Mesodermal cell (in vitro differentiated cells): ENCODE results near the gene MORN1. TPM values are rescaled to one million over a fixed set of nuclear protein-coding genes. Genes with fewer than 3 reads are reported as not detected.
"Not testable (repeated sequence)": the region's sequence is repeated elsewhere in the genome, so short reads cannot be mapped to it uniquely, and the experiment has no call there.

Source experiments
- H3K27ac ChIP-seq: 2 replicates; pipeline ENCODE4 v1.7.0; 2013; ENCODE audit warnings: mild to moderate bottlenecking, low read depth, low read length, moderate library complexity; ENCODE audit not compliant: severe bottlenecking
- H3K36me3 ChIP-seq: 2 replicates; pipeline ENCODE4 v1.7.1; 2013; ENCODE audit warnings: mild to moderate bottlenecking, low read length, moderate library complexity; ENCODE audit not compliant: control insufficient read depth, insufficient read depth
- H3K4me1 ChIP-seq: one replicate; pipeline ENCODE4 v1.7.1; 2013; ENCODE audit warnings: mild to moderate bottlenecking, low read length; ENCODE audit not compliant: insufficient read depth, control insufficient read depth, poor library complexity, severe bottlenecking
- H3K4me3 ChIP-seq: 2 replicates; pipeline ENCODE4 v1.7.0; 2013; ENCODE audit warnings: low read length, control low read depth, mild to moderate bottlenecking; ENCODE audit not compliant: insufficient read depth, poor library complexity, severe bottlenecking; ENCODE audit errors: extremely low read depth
- H3K9me3 ChIP-seq: 2 replicates; pipeline ENCODE4 v1.7.1; 2013; ENCODE audit warnings: mild to moderate bottlenecking, low read length, moderate library complexity; ENCODE audit not compliant: control insufficient read depth
- WGBS, 2 experiments: methylation state at CpG; one replicate each; pipeline ENCODE4 v1.1.5; 2013; ENCODE audit warnings: missing lambda C conversion rate in 2 of 2; ENCODE audit not compliant: insufficient coverage in 2 of 2; 5-methylcytosine and 5-hydroxymethylcytosine counted together
- polyA plus RNA-seq, 2 experiments: library from polyadenylated mRNA; stranded (reverse); fragments of 50-300 nt; gene quantifications; one replicate each; pipeline ENCODE4 v1.2.3, GENCODE V29; 2013

MORN1 gene
- polyA plus RNA-seq (2013, experiment 1 of 2) = 6.3 TPM
- polyA plus RNA-seq (2013, experiment 2 of 2) = 4.5 TPM

DNA sequence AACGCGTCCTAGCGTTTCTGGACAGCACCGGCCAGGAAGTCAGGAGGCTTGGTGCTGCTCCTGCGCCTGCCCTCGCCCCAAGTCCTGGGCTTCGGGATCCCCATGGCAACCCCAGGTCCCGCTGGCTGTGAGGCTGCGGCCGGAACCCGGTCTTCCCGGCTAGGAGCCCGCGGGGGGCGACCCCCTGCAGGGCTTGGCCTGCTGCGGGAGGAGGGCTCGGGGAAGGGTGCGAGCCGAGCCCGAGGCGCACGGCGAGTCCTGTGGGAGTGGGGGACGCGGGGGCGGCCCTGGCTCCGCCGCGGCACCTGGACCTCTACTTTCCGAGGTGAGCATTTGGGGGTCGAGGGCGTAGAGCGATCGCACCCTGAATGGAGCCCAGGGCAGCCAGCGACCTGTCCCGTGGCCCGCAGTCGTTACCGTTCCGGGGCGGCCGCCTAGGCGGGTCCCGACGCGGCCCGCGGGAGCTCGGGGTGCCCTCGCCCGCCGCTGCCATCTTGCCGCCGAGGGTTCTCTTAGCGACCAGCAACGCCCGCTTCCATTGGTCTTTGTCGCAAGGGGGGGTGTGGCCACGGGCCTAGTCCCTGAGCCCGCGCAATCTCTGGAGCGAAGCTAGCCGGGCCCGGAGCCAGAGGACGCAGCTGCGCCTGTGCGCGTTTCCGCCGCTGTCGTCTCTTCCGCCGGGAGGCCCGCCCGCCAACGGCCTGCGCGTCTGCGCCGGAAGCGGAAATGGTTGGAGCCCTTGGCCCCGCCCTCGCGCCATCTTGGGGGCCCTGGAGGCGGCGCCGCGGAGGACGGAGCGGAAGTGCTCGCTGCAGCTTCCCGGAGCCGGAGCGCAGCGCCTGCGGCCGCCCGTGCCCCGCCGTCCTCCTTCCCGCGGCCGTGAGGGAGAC lies at the start of gene MORN1, which contains the start of gene RER1:
TSS of gene MORN1 (minus strand) at position 514 of the 890 bp plus-strand sequence. CDS start at position 493, 21 bp downstream.
TSS of gene RER1 (plus strand) at position 801 of the 890 bp plus-strand sequence. CDS start 3,950 bp downstream, outside the sequence.
- peaks cover 10% of the 10 kb centered on the region for H3K4me1 ChIP-seq
- peaks cover 58% of the 10 kb centered on the region for H3K36me3 ChIP-seq
- H3K9me3 ChIP-seq = no peaks in the 10 kb centered on the region
- H3K27ac ChIP-seq = peak within 1 kb of the TSS; percentile 84
- 0% methylated on average over 79 to 91 of the region's 103 CpGs for WGBS, 2 experiments
- peak within 1 kb of the TSS; percentile 91 for H3K4me3 ChIP-seq

DNA sequence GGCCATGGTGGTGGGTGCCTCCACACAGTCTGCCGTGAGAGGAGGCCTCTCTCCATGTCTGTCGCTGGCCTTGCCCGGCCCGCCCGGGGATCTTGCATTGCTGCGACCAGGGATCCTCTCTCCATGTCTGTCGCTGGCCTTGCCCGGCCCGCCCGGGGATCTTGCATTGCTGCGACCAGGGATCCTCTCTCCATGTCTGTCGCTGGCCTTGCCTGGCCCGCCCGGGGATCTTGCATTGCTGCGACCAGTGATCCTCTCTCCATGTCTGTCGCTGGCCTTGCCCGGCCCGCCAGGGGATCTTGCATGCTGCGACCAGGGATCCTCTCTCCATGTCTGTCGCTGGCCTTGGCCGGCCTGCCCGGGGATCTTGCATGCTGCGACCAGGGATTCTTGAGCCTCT lies 49.0 kb upstream of the MORN1 start:
- not testable (repeated sequence) for H3K36me3 ChIP-seq, H3K4me1 ChIP-seq, H3K9me3 ChIP-seq, H3K4me3 ChIP-seq, H3K27ac ChIP-seq
- WGBS, 2 experiments = 93 to 95% methylated on average over 14 to 23 of the region's 23 CpGs

DNA sequence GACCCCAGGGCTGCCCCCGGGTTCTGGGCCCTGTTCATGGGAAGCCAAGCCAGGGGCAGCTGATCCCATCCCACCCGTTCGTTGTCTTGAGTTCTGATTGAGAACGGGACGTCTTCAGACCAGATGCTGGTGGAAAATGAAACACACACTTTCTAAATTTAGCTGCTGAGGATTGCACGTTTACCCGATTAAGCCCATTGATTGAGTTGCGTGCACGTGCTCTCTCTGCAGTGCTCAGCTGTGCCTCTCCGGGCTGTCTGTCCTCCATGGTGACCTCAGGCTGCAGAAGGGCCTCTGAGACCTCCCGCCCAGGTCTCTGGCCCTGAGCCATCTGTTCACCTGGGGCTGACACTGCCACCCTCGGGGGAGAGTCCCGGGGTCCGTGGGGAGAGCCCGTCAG lies 48.0 kb upstream of the MORN1 start:
- no peaks in the 10 kb centered on the region for H3K4me1 ChIP-seq
- H3K36me3 ChIP-seq = no peaks in the 10 kb centered on the region
- H3K9me3 ChIP-seq = no peaks in the 10 kb centered on the region
- 89 to 96% methylated on average over 15 of the region's 15 CpGs for WGBS, 2 experiments
- H3K27ac ChIP-seq = no peak overlapping the region
- H3K4me3 ChIP-seq = no peak overlapping the region

DNA sequence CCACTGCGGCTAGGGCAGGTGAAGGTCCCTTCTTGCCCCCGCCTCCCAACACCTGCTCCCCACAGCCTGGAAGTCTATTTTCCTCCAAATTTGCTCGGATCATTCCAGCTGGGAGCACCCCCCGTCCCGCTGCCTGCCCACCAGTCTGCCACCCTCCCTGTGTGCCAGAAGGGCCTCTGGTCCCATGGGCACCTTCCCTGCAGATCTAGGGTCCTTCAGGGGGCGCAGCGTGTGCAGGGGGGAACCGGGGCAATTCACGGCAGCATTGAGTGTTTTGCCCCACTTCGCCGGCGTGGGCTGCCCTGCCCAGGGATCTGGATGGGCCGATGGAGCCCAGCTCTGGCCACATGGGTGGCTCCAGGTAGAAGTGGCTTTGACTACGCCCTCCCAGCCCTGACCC lies 47.3 kb upstream of the MORN1 start:
- WGBS, 2 experiments = 89 to 95% methylated on average over 12 to 14 of the region's 14 CpGs
- Histone ChIP-seq H3K4me3 (no peak overlapping the region), H3K36me3 (no peaks in the 10 kb centered on the region), H3K27ac (no peak overlapping the region), H3K9me3 (no peaks in the 10 kb centered on the region), H3K4me1 (no peaks in the 10 kb centered on the region)

DNA sequence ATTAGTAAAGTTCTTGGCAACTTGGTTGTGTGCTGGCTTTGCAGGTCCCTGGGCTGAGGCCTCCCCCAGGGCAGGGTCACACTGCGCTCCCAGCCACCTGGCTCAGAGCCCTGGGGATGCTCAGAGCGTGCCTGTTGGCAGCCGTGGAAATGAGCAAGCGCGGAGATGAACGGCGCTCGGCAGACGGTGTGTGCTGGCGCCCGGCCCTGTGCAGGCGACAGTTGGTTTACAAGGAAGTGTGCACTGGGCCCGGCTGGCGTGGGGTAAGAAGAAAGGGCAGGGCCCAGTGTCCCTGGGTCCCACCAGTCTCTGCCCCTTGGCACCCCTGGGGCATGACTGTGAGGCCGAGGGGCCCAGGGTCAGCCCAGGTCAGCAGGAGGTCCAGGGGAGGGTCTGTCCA lies 46.7 kb upstream of the MORN1 start:
- Histone ChIP-seq H3K4me1 (no peaks in the 10 kb centered on the region), H3K27ac (no peak overlapping the region), H3K36me3 (no peaks in the 10 kb centered on the region), H3K4me3 (no peak overlapping the region), H3K9me3 (no peaks in the 10 kb centered on the region)
- 86 to 91% methylated on average over 14 of the region's 15 CpGs for WGBS, 2 experiments

DNA sequence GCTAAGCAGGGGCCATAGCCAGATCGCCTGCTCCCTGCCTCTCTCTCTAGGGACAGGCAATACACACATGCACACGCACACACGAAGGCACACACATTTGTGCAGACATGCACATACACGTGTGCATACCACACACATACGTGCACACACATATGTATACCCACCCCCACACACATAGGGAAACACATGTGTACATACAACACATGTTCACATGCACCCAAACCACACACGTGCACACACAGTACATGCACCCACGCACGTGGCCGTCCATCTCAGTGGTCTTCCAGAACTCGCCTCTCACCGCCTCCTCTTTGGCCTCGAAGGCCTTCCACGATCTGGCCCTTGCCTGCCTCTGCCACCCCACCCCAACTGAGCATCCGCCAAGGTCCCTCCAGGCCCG lies 46.3 kb upstream of the MORN1 start:
- no peaks in the 10 kb centered on the region for H3K36me3 ChIP-seq
- H3K4me3 ChIP-seq = no peak overlapping the region
- H3K9me3 ChIP-seq = no peaks in the 10 kb centered on the region
- H3K27ac ChIP-seq = no peak overlapping the region
- 87 to 91% methylated on average over 11 to 15 of the region's 15 CpGs for WGBS, 2 experiments
- H3K4me1 ChIP-seq = no peaks in the 10 kb centered on the region

DNA sequence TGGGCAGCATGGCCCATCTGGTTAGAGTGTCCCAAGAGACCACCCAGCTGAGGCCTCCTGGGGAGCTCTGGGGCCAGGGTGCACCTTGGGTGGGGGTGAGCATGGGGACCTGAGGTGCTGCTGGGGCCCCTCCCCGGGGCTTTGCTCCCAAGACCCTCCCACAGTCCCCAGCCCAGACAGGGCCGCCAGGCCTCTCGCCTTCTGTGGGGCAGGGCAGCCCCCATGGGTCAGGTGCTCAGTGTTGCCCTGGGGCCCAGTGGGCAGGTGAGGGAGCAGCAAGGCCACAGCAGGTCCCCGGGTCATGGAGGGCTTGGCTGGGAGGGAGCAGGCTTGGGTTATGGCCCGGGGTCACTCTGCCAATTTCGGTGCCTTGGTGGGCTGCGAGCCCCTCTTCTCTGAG lies 45.5 kb upstream of the MORN1 start:
- WGBS, 2 experiments = 86 to 93% methylated on average over 5 of the region's 7 CpGs
- Histone ChIP-seq H3K27ac (no peak overlapping the region), H3K4me3 (no peak overlapping the region), H3K9me3 (no peaks in the 10 kb centered on the region), H3K36me3 (no peaks in the 10 kb centered on the region), H3K4me1 (no peaks in the 10 kb centered on the region)

DNA sequence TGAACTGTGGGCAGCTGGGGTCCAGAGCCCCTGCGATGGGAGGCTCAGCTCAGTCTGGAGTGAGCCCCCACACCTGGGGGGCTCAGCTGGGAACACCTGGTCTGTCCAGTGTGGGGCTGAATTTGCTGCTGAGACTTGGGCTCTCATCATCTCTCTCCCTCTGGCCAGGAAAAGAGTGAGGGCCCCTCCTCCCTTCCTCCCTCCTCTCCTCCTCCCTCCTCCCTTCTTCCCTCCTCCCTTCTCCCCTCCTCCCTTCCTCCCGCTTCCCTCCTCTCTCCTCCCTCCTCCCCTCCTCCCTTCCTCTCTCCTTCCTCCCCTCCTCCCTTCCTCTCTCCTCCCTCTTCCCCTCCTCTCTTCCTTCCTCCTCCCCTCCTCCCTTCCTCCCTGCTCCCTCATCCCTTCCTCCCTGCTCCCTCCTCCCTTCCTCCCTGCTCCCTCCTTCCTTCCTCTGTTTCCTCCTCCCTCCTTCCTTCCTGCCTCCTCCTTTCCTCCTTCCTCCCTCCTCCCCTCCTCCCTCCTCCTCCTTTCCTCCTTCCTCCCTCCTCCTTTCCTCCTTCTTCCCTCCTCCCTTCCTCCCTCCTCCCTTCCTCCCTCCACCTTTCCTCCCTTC lies 44.5 kb upstream of the MORN1 start:
- H3K4me1 ChIP-seq = no peaks in the 10 kb centered on the region
- H3K9me3 ChIP-seq = no peaks in the 10 kb centered on the region
- no peak overlapping the region for H3K4me3 ChIP-seq
- no peak overlapping the region for H3K27ac ChIP-seq
- no peaks in the 10 kb centered on the region for H3K36me3 ChIP-seq
- 86 to 100% methylated on average over 1 of the region's 2 CpGs for WGBS, 2 experiments

DNA sequence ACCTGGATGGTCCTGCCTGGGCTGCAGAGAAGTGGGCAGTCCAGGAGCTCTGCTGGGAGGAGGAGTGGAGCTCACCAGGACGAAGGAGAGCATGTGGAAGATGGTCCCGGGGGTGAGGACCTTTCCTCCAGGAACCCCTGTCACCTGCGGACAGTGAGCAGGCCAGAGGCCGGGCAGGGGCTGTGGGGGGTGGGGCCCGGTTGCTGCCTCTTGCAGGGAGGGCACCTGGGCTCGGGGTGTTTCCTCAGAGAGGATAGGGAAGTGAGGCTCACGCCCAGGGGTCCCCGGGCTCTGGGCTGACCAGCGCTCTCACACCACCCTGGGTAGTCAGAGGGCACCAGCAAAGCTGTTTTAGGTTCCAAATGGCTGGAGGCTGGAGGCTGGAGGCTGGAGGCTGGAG lies 43.7 kb upstream of the MORN1 start:
- no peaks in the 10 kb centered on the region for H3K9me3 ChIP-seq
- no peak overlapping the region for H3K27ac ChIP-seq
- no peak overlapping the region for H3K4me3 ChIP-seq
- WGBS, 2 experiments = 83 to 85% methylated on average over 5 to 9 of the region's 9 CpGs
- H3K36me3 ChIP-seq = no peaks in the 10 kb centered on the region
- H3K4me1 ChIP-seq = no peaks in the 10 kb centered on the region

DNA sequence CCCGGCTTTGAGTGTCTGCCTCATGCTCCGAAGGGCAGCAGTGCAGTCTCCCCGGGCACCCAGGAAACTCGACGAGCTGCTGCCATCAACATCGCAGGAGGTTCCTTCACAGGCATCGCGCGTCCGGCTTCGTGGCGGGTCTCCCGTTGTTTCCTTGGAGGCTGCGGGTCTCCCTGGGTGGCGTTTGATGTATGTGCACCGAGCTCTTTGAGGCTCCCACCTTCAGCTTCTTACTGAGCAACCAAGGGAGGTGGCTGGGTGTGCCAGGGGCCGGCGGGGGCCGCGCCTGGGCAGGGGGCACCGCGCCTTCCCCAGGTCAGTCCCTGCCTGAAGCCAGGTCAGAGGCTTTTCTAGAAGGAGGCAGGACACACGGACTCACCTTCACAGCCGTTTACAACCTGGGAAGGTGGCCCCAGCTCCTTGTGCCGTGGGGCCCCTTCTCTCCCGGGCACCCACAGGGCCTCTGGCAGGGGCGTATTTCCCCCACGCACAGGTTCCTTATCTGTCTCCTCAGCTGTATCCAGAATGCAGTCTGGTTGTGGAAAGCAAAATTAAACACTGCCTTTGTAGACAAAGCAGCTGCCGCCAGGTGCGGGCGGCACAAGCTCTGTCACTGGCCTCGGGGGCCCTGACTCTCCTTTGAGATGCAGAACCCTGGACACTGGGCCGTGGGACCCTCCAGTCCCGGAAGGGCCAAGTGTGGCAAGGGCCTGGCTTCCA lies 42.7 kb upstream of the MORN1 start:
- 89 to 92% methylated on average over 29 to 34 of the region's 34 CpGs for WGBS, 2 experiments

More for the DNA sequence above, 42.7 kb upstream of the MORN1 start:
- Histone ChIP-seq H3K27ac (no peak overlapping the region), H3K4me1 (no peaks in the 10 kb centered on the region), H3K4me3 (no peak overlapping the region), H3K9me3 (no peaks in the 10 kb centered on the region), H3K36me3 (no peaks in the 10 kb centered on the region)
